H1 (cell line): ENCODE data around the gene ATAD3B. TPM values are rescaled to one million over a fixed set of nuclear protein-coding genes. Genes with fewer than 3 reads are reported as not detected.

Experiments used
- CTCF ChIA-PET: fragments of 300-600 bp; sonication (Branson Sonifier 250); formaldehyde crosslinking; loops from one replicate; lab custom pipeline; 2021; ENCODE audit not compliant: partially characterized antibody; lab: Charles Lee
- POLR2A ChIA-PET: fragments of 300-600 bp; sonication (Branson Sonifier 250); formaldehyde crosslinking; loops from one replicate; lab custom pipeline; 2021; ENCODE audit warnings: inconsistent platforms; ENCODE audit not compliant: partially characterized antibody; lab: Charles Lee
- DNase-seq, 2 experiments: peaks; one replicate each; pipeline versions ENCODE4 v3.0.0 to v3.0.0-alpha.2; 2010 to 2022; ENCODE audit warnings: low spot score in 2 of 2, low read depth in 1 of 2, mixed read lengths in 1 of 2
- FAIRE-seq: peaks from 2 replicates; lab custom pipeline; 2011; peaks lifted over from hg19 to GRCh38; lab: Jason Lieb, UNC
- H2AFZ ChIP-seq: 2 replicates; pipeline ENCODE4 v1.8.1; 2012; ENCODE audit warnings: low read length, inconsistent platforms
- H2AK5ac ChIP-seq: 2 replicates; pipeline ENCODE4 v1.6.1; 2013; ENCODE audit warnings: low read depth, low read length
- H2BK120ac ChIP-seq: replicated peaks from 2 replicates; pipeline ENCODE3; 2013; ENCODE audit warnings: low read depth, low read length, inconsistent platforms
- H2BK12ac ChIP-seq: 2 replicates; pipeline ENCODE4 v1.6.1; 2013; ENCODE audit warnings: low read depth, low read length
- H2BK15ac ChIP-seq: 2 replicates; pipeline ENCODE4 v1.6.1; 2013; ENCODE audit warnings: low read length
- H2BK20ac ChIP-seq: 2 replicates; pipeline ENCODE4 v1.6.1; 2013; ENCODE audit warnings: low read length
- H2BK5ac ChIP-seq: 2 replicates; pipeline ENCODE4 v1.6.1; 2013; ENCODE audit warnings: low read depth, low read length
- H3K14ac ChIP-seq: 2 replicates; pipeline ENCODE4 v1.6.1; 2013; ENCODE audit warnings: inconsistent platforms; ENCODE audit not compliant: insufficient read length
- H3K18ac ChIP-seq: 2 replicates; pipeline ENCODE4 v1.6.1; 2013; ENCODE audit warnings: low read length; ENCODE audit errors: extremely low read depth
- H3K23ac ChIP-seq: 2 replicates; pipeline ENCODE4 v1.6.1; 2013; ENCODE audit warnings: inconsistent platforms; ENCODE audit not compliant: insufficient read length
- H3K23me2 ChIP-seq: 2 replicates; pipeline ENCODE4 v1.6.1; 2013; ENCODE audit warnings: low read depth, low read length
- H3K27ac ChIP-seq: 2 replicates; pipeline ENCODE4 v1.6.1; 2011; ENCODE audit warnings: low read depth, low read length, inconsistent platforms
- H3K27me3 ChIP-seq, 4 experiments: replicated peaks in 1 of 4; 1 replicate in 1 of 4; 2 replicates in 3 of 4; pipeline versions ENCODE4 v1.6.1 to v1.8.1; 2011 to 2013; ENCODE audit warnings: low read length in 3 of 4, mild to moderate bottlenecking in 3 of 4, inconsistent platforms in 2 of 4, mixed read lengths in 2 of 4, moderate library complexity in 1 of 4; ENCODE audit not compliant: control insufficient read depth in 3 of 4, insufficient read depth in 3 of 4; ENCODE audit errors: extremely low read depth in 1 of 4
- H3K36me3 ChIP-seq, 4 experiments: 2 replicates each; pipeline versions ENCODE4 v1.6.1 to v1.8.1; 2011 to 2013; ENCODE audit warnings: mild to moderate bottlenecking in 4 of 4, low read length in 3 of 4, moderate library complexity in 2 of 4, control low read depth in 1 of 4, inconsistent platforms in 1 of 4; ENCODE audit not compliant: insufficient read depth in 4 of 4, control insufficient read depth in 2 of 4
- H3K4ac ChIP-seq: replicated peaks from 2 replicates; pipeline ENCODE3; 2013; ENCODE audit warnings: low read length, low read depth, mixed read lengths, inconsistent platforms; ENCODE audit not compliant: insufficient read length
- H3K4me1 ChIP-seq, 4 experiments: replicated peaks in 1 of 4; 1 replicate in 1 of 4; 2 replicates in 3 of 4; pipeline versions ENCODE4 v1.6.1 to v1.8.1; 2011 to 2013; ENCODE audit warnings: low read length in 3 of 4, inconsistent platforms in 2 of 4, mixed read lengths in 1 of 4; ENCODE audit not compliant: insufficient read depth in 4 of 4, control insufficient read depth in 3 of 4
- H3K4me2 ChIP-seq, 2 experiments: 2 replicates each; pipeline versions ENCODE4 v1.6.1 to v1.8.1; 2011 to 2013; ENCODE audit warnings: low read depth in 2 of 2, low read length in 2 of 2, control low read depth in 1 of 2, inconsistent platforms in 1 of 2, mild to moderate bottlenecking in 1 of 2; ENCODE audit not compliant: insufficient read depth in 1 of 2
- H3K4me3 ChIP-seq, 4 experiments: fragments of 200-600, 300-600 bp in 1 of 4; sonication (generic), shearing (Covaris generic), sonication (Bioruptor Twin) in 1 of 4; 2 replicates each; pipeline versions ENCODE4 v1.5.1 to v1.8.1; 2011 to 2016; ENCODE audit warnings: low read length in 4 of 4, low read depth in 3 of 4, control low read depth in 2 of 4, inconsistent platforms in 2 of 4, mild to moderate bottlenecking in 2 of 4, mixed read lengths in 1 of 4, moderate library complexity in 1 of 4; ENCODE audit not compliant: insufficient read depth in 2 of 4; ENCODE audit errors: extremely low read depth in 1 of 4
- H3K56ac ChIP-seq: replicated peaks from 2 replicates; pipeline ENCODE3; 2013; ENCODE audit warnings: low read depth, mild to moderate bottlenecking, mixed read lengths, low read length, inconsistent platforms; ENCODE audit not compliant: insufficient read length
- H3K79me1 ChIP-seq: 2 replicates; pipeline ENCODE4 v1.6.1; 2013; ENCODE audit warnings: low read depth, low read length, control low read depth
- H3K79me2 ChIP-seq, 2 experiments: 2 replicates each; pipeline versions ENCODE4 v1.6.1 to v1.8.1; 2012 to 2013; ENCODE audit warnings: low read length in 2 of 2, mild to moderate bottlenecking in 2 of 2, inconsistent platforms in 1 of 2; ENCODE audit not compliant: insufficient read depth in 2 of 2, control insufficient read depth in 1 of 2
- H3K9ac ChIP-seq, 4 experiments: replicated peaks in 1 of 4; 1 replicate in 1 of 4; 2 replicates in 3 of 4; pipeline versions ENCODE4 v1.6.1 to v1.8.1; 2011 to 2013; ENCODE audit warnings: low read depth in 3 of 4, low read length in 3 of 4, control low read depth in 2 of 4, mild to moderate bottlenecking in 2 of 4, moderate library complexity in 2 of 4, inconsistent platforms in 1 of 4; ENCODE audit errors: extremely low read depth in 1 of 4
- H3K9me3 ChIP-seq, 2 experiments: 2 replicates each; pipeline versions ENCODE4 v1.6.1 to v1.8.1; 2012 to 2013; ENCODE audit warnings: mild to moderate bottlenecking in 2 of 2, moderate library complexity in 2 of 2, control low read depth in 1 of 2, inconsistent platforms in 1 of 2, low read depth in 1 of 2, low read length in 1 of 2, mixed read lengths in 1 of 2; ENCODE audit not compliant: insufficient read depth in 2 of 2
- H4K20me1 ChIP-seq, 2 experiments: replicated peaks in 1 of 2; 2 replicates each; pipeline versions ENCODE3 to v1.8.1; 2011 to 2013; ENCODE audit warnings: inconsistent platforms in 2 of 2, low read length in 2 of 2, mild to moderate bottlenecking in 1 of 2; ENCODE audit not compliant: insufficient read depth in 2 of 2, control insufficient read depth in 1 of 2
- H4K5ac ChIP-seq: 2 replicates; pipeline ENCODE4 v1.6.1; 2013; ENCODE audit warnings: low read length, low read depth, mixed read lengths, inconsistent platforms; ENCODE audit not compliant: insufficient read length
- H4K8ac ChIP-seq: 2 replicates; pipeline ENCODE4 v1.8.0; 2013; ENCODE audit warnings: mild to moderate bottlenecking, moderate library complexity, low read length, inconsistent platforms; ENCODE audit not compliant: insufficient read depth; ENCODE audit errors: extremely low read depth
- H4K91ac ChIP-seq: replicated peaks from 2 replicates; pipeline ENCODE3; 2013; ENCODE audit warnings: low read length, mixed read lengths, inconsistent platforms; ENCODE audit not compliant: insufficient read length
- ASH2L ChIP-seq: fragments of 200-600, 300-600 bp; sonication (generic); IDR thresholded peaks from one replicate; pipeline ENCODE4 v1.7.1; 2017; ENCODE audit warnings: low read length
- HDAC6 ChIP-seq: IDR thresholded peaks from one replicate; pipeline ENCODE4 v1.7.1; 2012; ENCODE audit warnings: low read depth, mild to moderate bottlenecking, inconsistent platforms, low read length, moderate library complexity
- RBBP5 ChIP-seq: IDR thresholded peaks from 2 replicates; pipeline ENCODE4 v1.7.1; 2012; ENCODE audit warnings: low read depth, mild to moderate bottlenecking, inconsistent platforms, low read length, moderate library complexity, borderline replicate concordance
- RNF2 ChIP-seq: fragments of 200-900, 300-1000 bp; sonication (generic); IDR thresholded peaks from 2 replicates; pipeline ENCODE4 v1.7.1; 2016; ENCODE audit warnings: borderline replicate concordance, low read depth, mild to moderate bottlenecking, antibody characterized with exemption, low read length; ENCODE audit not compliant: poor library complexity, severe bottlenecking; ENCODE audit errors: missing control alignments
- SP2 ChIP-seq: IDR thresholded peaks from 2 replicates; pipeline ENCODE4 v1.6.1; 2012; ENCODE audit warnings: mild to moderate bottlenecking, low read length, inconsistent platforms
- WGBS, 2 experiments: shearing (Covaris generic) in 1 of 2; methylation state at CpG; one replicate each; pipeline versions ENCODE4 v1.1.6 to v1.1.7; 2013 to 2015; ENCODE audit warnings: low lambda C conversion rate in 2 of 2, mixed read lengths in 2 of 2, inconsistent platforms in 1 of 2, low coverage in 1 of 2, missing lambda C conversion rate in 1 of 2; ENCODE audit not compliant: insufficient replicate concordance in 2 of 2, insufficient coverage in 1 of 2, insufficient read length in 1 of 2; ENCODE audit errors: extremely low coverage in 1 of 2, missing lambda C conversion rate in 1 of 2; 5-methylcytosine and 5-hydroxymethylcytosine counted together
- polyA plus RNA-seq, 7 experiments: library from polyadenylated mRNA; depleted of rRNA in 3 of 7; stranded (reverse) in 5 of 7; unstranded in 2 of 7; fragments of >200 nt in 5 of 7; fragments of 200-250 nt in 2 of 7; gene quantifications; 1 replicate in 5 of 7; 2 replicates in 1 of 7; 4 replicates in 1 of 7; pipeline versions ENCODE4 v1.2.1 to v1.2.3, GENCODE V29; 2011 to 2013; ENCODE audit warnings: missing spikeins in 2 of 7, mixed read lengths in 2 of 7
- total RNA-seq: library from RNA; stranded (reverse); fragmentation: NEBNext Ultra II Directional; extraction: Animal tissue kit (Norgen Biotek cat#: 25700); gene quantifications from 2 replicates; pipeline ENCODE4 v1.2.1, GENCODE V29; 2021

ATAD3B gene
- total and polyA plus RNA-seq, 2 of the 8 experiments (the other 6 are each of a cell fraction or from before 2014, with no cell fraction given), result 31.3 to 63.0 TPM

DNA sequence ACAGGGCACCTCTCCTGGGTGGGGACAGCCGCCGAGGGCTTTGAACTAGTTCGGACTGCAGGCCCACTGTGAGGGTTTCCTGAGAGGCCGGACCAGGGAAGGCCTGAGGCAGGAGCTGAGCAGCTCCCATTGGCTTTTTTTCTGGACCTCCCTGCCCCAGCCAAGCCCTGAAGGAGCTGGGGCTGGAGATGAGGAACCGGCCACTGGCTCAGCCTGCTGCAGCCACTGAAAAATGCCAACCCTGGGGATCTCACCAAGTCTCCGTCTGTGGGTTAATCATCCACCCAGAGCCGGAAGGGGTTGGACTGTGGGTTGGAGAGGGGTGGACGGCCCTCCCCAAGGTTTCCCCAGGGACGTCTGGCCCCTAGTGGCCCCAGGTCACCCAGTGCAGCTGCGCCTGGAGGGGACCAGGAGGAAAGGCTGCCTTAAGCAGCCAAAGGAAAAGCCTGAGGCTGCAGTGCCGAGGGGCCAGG, 33.6 kb upstream of the ATAD3B start:
- POLR2A ChIA-PET, result interaction anchor here (0.6 to 22.9 kb wide), 10 partner anchors 9 to 92 kb away, joined by 3 to 515 read pairs (median 4); partner anchors contain the start of genes ANKRD65, CCNL2, DVL1 and MRPL20
- TF ChIP-seq RBBP5 (no peak), ASH2L (no peak), HDAC6 (no peak), SP2 (no peak), RNF2 (no peak)

More for the DNA sequence above, 33.6 kb upstream of the ATAD3B start:
- Histone ChIP-seq H3K4me2 (no peak overlapping the region), H3K23ac (no peak overlapping the region), H2AK5ac (0 out of 2 replicates have a peak overlapping the region, but pooled peaks have one; percentile 5), H2BK5ac (no peak overlapping the region), H2BK20ac (no peak overlapping the region), H3K23me2 (peaks cover 18% of the 10 kb centered on the region; the same call in 1 of the 2 replicates), H2BK12ac (no peak overlapping the region), H4K20me1 (peaks cover 4 to 7% of the 10 kb centered on the region in 2 experiments), H3K18ac (no peak overlapping the region), H3K14ac (no peak overlapping the region), H2BK15ac (no peak overlapping the region), H4K5ac (no peak overlapping the region), H3K9me3 (no peaks in the 10 kb centered on the region), H3K9ac (no peak overlapping the region), H3K79me1 (no peaks in the 10 kb centered on the region), H2BK120ac (no peak overlapping the region), H3K79me2 (peaks cover 0 to 8% of the 10 kb centered on the region in 2 experiments; a peak in 1 of 4 replicates), H4K91ac (no peak overlapping the region), H3K36me3 (peaks cover 0 to 7% (median 0%) of the 10 kb centered on the region in 4 experiments; a peak in 1 of 8 replicates), H2AFZ (no peak overlapping the region), H3K27ac (no peak overlapping the region), H3K56ac (no peak overlapping the region), H4K8ac (no peak overlapping the region), H3K4ac (no peak overlapping the region), H3K4me1 (peaks cover 0 to 31% (median 28%) of the 10 kb centered on the region in 4 experiments; a peak in 6 of 7 replicates), H3K27me3 (peaks cover 0 to 3% (median 0%) of the 10 kb centered on the region in 4 experiments; a peak in 2 of 7 replicates), H3K4me3 (no peak overlapping the region)
- 80% methylated on average over 11 of the region's 11 CpGs; no CpG with 5 or more reads in 1 of the 2 experiments for WGBS, 2 experiments
- DNase-seq, result no peak
- FAIRE-seq, result no peak
- CTCF ChIA-PET, result interaction anchor here (0.6 to 4.3 kb wide), 11 partner anchors 8 to 609 kb away, joined by 3 to 36 read pairs (median 5); partner anchors contain the start of genes ATAD3C and CCNL2
